ENCODE measurements around the gene SLC5A5. TPM values are rescaled to one million over a fixed set of nuclear protein-coding genes. Genes with fewer than 3 reads are reported as not detected.

SLC5A5 gene
- total RNA-seq, 4 donors from 2014 or later = not detected

DNA sequence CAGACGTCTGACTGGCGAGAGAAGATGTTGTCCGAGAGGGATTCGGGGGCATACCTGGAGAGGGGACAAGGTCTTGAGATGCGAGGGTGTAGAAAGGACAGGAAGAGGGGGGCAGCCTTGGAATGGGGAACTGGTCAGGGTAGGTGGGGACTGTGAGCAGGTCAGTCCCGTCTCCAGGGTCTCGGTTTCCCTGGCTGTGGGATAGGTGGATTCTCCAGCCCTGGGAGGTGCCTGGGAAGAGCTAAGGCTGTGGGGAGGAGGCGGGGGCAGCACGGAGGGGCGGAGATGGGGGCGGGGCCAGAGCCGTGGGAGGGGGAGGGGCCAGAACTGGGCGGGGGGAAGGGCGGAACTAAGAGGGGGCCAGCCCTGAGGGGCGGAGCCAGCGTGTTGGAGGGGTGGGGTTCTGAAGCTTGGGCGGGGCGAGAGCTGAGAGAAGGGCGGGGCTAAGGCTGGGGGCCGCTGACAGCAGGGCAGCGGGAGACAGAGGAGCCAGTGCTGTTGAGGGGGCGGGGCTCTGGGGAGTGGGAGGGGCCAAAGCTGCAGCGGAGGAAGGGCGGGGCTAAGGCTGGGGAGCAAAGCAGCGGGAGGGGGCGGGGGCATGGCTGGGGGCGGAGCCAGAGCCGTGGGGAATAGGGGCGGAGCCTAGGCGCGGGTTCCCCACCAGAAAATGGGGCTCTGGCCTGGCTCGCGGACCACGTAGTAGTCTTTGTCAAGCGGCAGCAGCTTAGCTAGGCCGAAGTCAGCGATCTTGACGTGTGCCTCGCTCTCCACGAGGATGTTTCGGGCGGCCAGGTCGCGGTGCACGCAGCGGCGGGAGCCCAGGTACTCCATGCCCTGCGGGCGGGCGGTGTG, 41.0 kb upstream of the SLC5A5 start:
- H3K27me3 ChIP-seq = peaks cover 41 to 62% (median 51%) of the 10 kb centered on the region in 3 donors

DNA sequence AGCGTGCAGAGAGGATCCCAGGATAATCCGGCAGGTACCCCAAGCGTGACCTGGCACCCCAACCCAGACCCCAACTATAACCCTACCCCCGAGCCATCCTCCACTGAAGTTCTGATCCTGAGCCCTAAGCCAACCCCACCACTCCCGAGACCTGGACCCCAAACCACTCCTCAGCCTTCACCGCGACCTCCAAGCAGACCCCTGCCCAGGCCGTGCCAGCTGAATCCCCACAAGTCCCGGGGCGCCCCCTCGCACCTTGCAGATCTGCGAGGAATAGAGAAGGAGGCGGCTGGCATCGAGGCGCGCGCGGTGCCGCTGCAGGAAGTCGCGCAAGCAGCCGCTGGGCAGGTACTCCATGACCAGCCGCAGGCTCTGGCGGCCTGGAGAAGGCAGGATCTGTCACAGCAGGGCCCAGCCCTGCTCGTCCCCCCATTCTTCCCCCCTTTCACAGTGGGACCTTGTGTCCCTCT, 40.3 kb upstream of the SLC5A5 start:
- H3K4me3 ChIP-seq = no peak overlapping the region
- no peaks in the 10 kb centered on the region for H3K4me1 ChIP-seq
- no peak overlapping the region for H3K27ac ChIP-seq
- H3K27me3 ChIP-seq = peaks cover 42 to 59% (median 50%) of the 10 kb centered on the region in 3 donors
- no peak for DNase-seq
- no peak for ATAC-seq
- no peaks in the 10 kb centered on the region for H3K36me3 ChIP-seq
- no peak for TF ChIP-seq POLR2A (IDR thresholded peaks at IDR 0.05)
- TF ChIP-seq, protein P1, sequence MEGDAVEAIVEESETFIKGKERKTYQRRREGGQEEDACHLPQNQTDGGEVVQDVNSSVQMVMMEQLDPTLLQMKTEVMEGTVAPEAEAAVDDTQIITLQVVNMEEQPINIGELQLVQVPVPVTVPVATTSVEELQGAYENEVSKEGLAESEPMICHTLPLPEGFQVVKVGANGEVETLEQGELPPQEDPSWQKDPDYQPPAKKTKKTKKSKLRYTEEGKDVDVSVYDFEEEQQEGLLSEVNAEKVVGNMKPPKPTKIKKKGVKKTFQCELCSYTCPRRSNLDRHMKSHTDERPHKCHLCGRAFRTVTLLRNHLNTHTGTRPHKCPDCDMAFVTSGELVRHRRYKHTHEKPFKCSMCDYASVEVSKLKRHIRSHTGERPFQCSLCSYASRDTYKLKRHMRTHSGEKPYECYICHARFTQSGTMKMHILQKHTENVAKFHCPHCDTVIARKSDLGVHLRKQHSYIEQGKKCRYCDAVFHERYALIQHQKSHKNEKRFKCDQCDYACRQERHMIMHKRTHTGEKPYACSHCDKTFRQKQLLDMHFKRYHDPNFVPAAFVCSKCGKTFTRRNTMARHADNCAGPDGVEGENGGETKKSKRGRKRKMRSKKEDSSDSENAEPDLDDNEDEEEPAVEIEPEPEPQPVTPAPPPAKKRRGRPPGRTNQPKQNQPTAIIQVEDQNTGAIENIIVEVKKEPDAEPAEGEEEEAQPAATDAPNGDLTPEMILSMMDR (IDR thresholded peaks at IDR 0.05 in 4 of 5, conservative IDR thresholded peaks at IDR 0.05 in 1 of 5) = no peak
- intact Hi-C loops (cut with DNase I; ENCODE audit: low total_unique reads) (no loop called here), in situ Hi-C loops (cut with MboI; ENCODE audit: low sequenced_read_pairs in 4 of 4) (no loop called here)
- no peaks in the 10 kb centered on the region for H3K9me3 ChIP-seq

More for the DNA sequence above, 41.0 kb upstream of the SLC5A5 start:
- Histone ChIP-seq H3K9me3 (no peaks in the 10 kb centered on the region), H3K4me3 (no peak overlapping the region), H3K4me1 (no peaks in the 10 kb centered on the region), H3K27ac (no peak overlapping the region), H3K36me3 (no peaks in the 10 kb centered on the region)
- DNase-seq (peak in 1 of 2 donors; percentile 18), ATAC-seq (peak; percentile 33 to 36)
- in situ Hi-C loops (cut with MboI; ENCODE audit: low sequenced_read_pairs in 4 of 4) = no loop called here
- TF ChIP-seq, protein P1 (IDR thresholded peaks at IDR 0.05 in 4 of 5, conservative IDR thresholded peaks at IDR 0.05 in 1 of 5) = no peak
- TF ChIP-seq POLR2A (IDR thresholded peaks at IDR 0.05) = no peak
- intact Hi-C loops (cut with DNase I; ENCODE audit: low total_unique reads) = no loop called here

DNA sequence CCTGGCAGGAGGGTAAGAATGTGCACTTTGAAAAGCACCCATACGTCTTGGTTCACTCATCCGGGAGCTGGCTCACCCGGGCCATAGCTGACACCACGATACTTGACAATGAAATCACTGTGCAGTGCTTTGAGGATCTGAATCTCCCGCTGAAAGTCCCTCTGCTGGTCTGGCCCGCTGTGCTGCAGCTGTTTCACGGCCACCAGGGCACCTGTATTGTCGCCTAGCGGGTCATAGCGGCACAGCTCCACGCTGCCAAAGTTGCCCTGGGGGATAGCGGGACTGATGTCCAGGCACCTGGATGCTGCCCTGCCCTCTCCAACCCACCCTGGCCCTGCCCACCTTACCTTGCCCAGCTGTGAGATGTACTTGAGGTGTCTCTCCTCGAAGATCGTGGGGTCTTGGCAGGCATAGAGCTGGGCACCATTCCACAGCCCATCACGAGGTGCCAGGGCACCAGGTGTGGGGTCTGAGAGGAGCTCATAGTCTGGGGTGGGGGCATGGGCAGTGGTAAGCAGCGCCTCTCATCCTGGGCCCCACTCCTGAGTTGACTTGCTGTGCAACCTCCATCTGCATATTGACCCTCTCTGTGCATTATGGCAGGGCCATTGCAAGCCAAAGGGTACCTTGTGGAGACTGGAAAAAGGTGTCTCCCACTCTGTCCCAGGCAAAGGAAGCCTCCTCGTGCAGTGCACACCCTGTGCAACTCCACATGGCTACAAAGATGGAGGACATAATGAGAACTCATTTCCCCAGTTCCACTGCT, 39.1 kb upstream of the SLC5A5 start:
- Histone ChIP-seq H3K36me3 (no peaks in the 10 kb centered on the region), H3K27me3 (peaks cover 42 to 50% (median 42%) of the 10 kb centered on the region in 3 donors), H3K9me3 (no peaks in the 10 kb centered on the region), H3K4me1 (no peaks in the 10 kb centered on the region), H3K4me3 (no peak overlapping the region), H3K27ac (no peak overlapping the region)
- TF ChIP-seq, protein P1 (IDR thresholded peaks at IDR 0.05 in 4 of 5, conservative IDR thresholded peaks at IDR 0.05 in 1 of 5) = no peak
- TF ChIP-seq POLR2A (IDR thresholded peaks at IDR 0.05) = no peak
- no peak for DNase-seq
- ATAC-seq = no peak
- intact Hi-C loops (cut with DNase I; ENCODE audit: low total_unique reads) (no loop called here), in situ Hi-C loops (cut with MboI; ENCODE audit: low sequenced_read_pairs in 4 of 4) (no loop called here)

DNA sequence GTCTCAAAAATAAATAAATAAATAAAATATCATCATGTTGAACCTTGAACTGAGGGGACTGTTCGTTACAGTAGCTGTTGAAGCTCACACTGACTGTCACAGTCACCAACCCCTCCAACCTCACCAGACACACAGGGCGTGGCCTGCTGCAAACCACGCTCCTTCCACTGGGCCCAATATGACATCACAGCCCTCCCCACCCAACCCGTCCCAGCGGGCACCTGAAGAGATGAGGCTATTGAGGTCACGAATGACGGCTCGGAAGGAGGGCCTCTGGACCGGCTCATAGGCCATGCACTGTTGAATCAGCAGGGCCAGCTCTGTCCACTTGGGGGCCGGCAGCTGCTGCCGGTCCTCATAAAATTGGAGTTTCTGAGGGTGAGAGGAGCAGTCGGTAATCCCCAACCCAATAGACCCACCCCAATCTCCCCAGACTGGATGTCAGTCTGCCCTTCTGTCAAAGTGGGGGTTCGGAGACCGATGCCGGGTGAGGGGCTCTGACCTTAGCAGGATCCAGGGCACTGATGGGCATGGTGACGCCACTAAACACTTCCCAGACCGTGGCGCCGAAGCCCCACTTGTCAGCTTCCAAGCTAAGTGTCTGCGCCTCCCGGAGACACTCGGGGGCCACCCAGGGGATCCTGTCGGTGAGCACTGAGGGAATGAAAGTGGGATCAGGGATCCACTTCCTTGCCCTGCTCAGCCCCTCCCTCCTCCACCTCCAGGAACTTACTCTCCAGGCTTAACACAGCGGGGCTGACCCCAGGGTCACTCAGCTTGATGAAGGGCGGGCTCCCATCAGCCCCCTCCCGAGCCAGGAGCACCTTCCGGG, 37.2 kb upstream of the SLC5A5 start:
- peaks cover 34 to 46% (median 40%) of the 10 kb centered on the region in 3 donors for H3K27me3 ChIP-seq

More for the DNA sequence above, 37.2 kb upstream of the SLC5A5 start:
- in situ Hi-C loops (cut with MboI; ENCODE audit: low sequenced_read_pairs in 4 of 4) = no loop called here
- no peaks in the 10 kb centered on the region for H3K4me1 ChIP-seq
- H3K9me3 ChIP-seq = no peaks in the 10 kb centered on the region
- no peak for DNase-seq
- no peak for TF ChIP-seq POLR2A (IDR thresholded peaks at IDR 0.05)
- TF ChIP-seq, protein P1 (IDR thresholded peaks at IDR 0.05 in 4 of 5, conservative IDR thresholded peaks at IDR 0.05 in 1 of 5) = no peak
- H3K4me3 ChIP-seq = no peak overlapping the region
- H3K27ac ChIP-seq = no peak overlapping the region
- no peaks in the 10 kb centered on the region for H3K36me3 ChIP-seq
- intact Hi-C loops (cut with DNase I; ENCODE audit: low total_unique reads) = no loop called here
- ATAC-seq = no peak
